ENCODE measurements around the gene LILRB3.
"Not testable (repeated sequence)": the region's sequence is repeated elsewhere in the genome, so short reads cannot be mapped to it uniquely, and the experiment has no call there.

- not testable (repeated sequence) for TF ChIP-seq EZH2phosphoT487 (IDR thresholded peaks at IDR 0.05; ENCODE audit: unreplicated experiment); JUNB (IDR thresholded peaks at IDR 0.05; ENCODE audit: unreplicated experiment); CTCF (conservative IDR thresholded peaks at IDR 0.05; ENCODE audit: low read depth in 2 of 2); EZH2 (IDR thresholded peaks at IDR 0.05; ENCODE audit: low read depth, unreplicated experiment); POLR2AphosphoS5 (IDR thresholded peaks at IDR 0.05; ENCODE audit: low read depth); ZNF114 (CRISPR knock-in tag; IDR thresholded peaks at IDR 0.05); ETS1 (IDR thresholded peaks at IDR 0.05); REST (IDR thresholded peaks at IDR 0.05; ENCODE audit: unreplicated experiment); ZNF331 (CRISPR knock-in tag; IDR thresholded peaks at IDR 0.05; ENCODE audit: low read depth); CREB1 (CRISPR knock-in tag; IDR thresholded peaks at IDR 0.05; ENCODE audit: low read depth); STAT1 (IDR thresholded peaks at IDR 0.05; ENCODE audit: unreplicated experiment); ZNF462 (CRISPR knock-in tag; IDR thresholded peaks at IDR 0.05); NANOG (IDR thresholded peaks at IDR 0.05; ENCODE audit: borderline replicate concordance)
Measured at GRCh38 chr19:54214217-54214616, 8.6 kb downstream of the LILRB3 start.

Measured in GM23338 (cell line).